Heart right ventricle (tissue), 16 donors: ENCODE results near the gene PREPL. TPM values are rescaled to one million over a fixed set of nuclear protein-coding genes. Genes with fewer than 3 reads are reported as not detected.

Experiments
- ATAC-seq, 8 donors: fragments of 200-7000 bp; cut with Tn5 transposase; one replicate each; pipeline ENCODE4 v1.9.1; 2020; ENCODE audit warnings: mild to moderate bottlenecking in 8 of 8, moderate library complexity in 8 of 8, moderate number of reproducible peaks in 1 of 8
- DNase-seq, 2 donors: peaks; one replicate each; pipeline ENCODE4 v3.0.0-alpha.2; 2020
- H3K27ac ChIP-seq, 10 donors: fragments of 200-600 bp; sonication (generic) in 2 of 10; one replicate each; pipeline versions ENCODE4 v1.5.0 to v1.8.0; 2020 to 2022; ENCODE audit warnings: mild to moderate bottlenecking in 3 of 10
- H3K27me3 ChIP-seq, 7 donors: fragments of 200-600 bp; one replicate each; pipeline ENCODE4 v1.8.0; 2021 to 2022; ENCODE audit warnings: mild to moderate bottlenecking in 2 of 7
- H3K36me3 ChIP-seq, 9 donors: fragments of 200-600 bp; sonication (generic) in 1 of 9; one replicate each; pipeline versions ENCODE4 v1.5.0 to v1.8.0; 2020 to 2022; ENCODE audit warnings: mild to moderate bottlenecking in 2 of 9
- H3K4me1 ChIP-seq, 9 donors: fragments of 200-600 bp; sonication (generic) in 1 of 9; one replicate each; pipeline versions ENCODE4 v1.5.0 to v1.8.0; 2020 to 2022; ENCODE audit warnings: mild to moderate bottlenecking in 4 of 9
- H3K4me3 ChIP-seq, 10 donors: fragments of 200-600 bp; sonication (generic) in 2 of 10; one replicate each; pipeline versions ENCODE4 v1.5.0 to v1.8.0; 2020 to 2022; ENCODE audit warnings: mild to moderate bottlenecking in 7 of 10, moderate library complexity in 2 of 10
- H3K9me3 ChIP-seq, 11 donors: fragments of 200-600 bp in 10 of 11; sonication (generic) in 2 of 11; one replicate each; pipeline versions ENCODE4 v1.5.0 to v1.8.0; 2013 to 2022; ENCODE audit warnings: mild to moderate bottlenecking in 2 of 11, control low read depth in 1 of 11, moderate library complexity in 1 of 11
- WGBS, 2 donors: extraction: QIAGEN DNeasy Blood & Tissue Kit; methylation state at CpG; one replicate each; pipeline ENCODE4 v1.1.7; 2013; ENCODE audit warnings: inconsistent platforms in 1 of 2; 5-methylcytosine and 5-hydroxymethylcytosine counted together
- intact Hi-C, 10 donors: fragments of 100-400 bp; cut with DNase I; formaldehyde crosslinking; loops; one replicate each; pipeline versions ENCODE4 v1.11.1 to v1.14.2; 2022
- polyA plus RNA-seq, 2 donors: library from polyadenylated mRNA; stranded (reverse); fragments of 200-250 nt; gene quantifications; one replicate each; pipeline ENCODE4 v1.2.3, GENCODE V29; 2013
- total RNA-seq, 10 donors: library from RNA; stranded (reverse); fragmentation: NEBNext Ultra II Directional in 3 of 10; extraction: Animal tissue kit (Norgen Biotek cat#: 25700) in 3 of 10; gene quantifications; one replicate each; pipeline versions ENCODE4 v1.2.1 to v1.2.4, GENCODE V29; 2021 to 2023
- TF ChIP-seq, protein P1 (sequence below), 9 donors: fragments of 200-600 bp; sonication (generic) in 2 of 9; IDR thresholded peaks; one replicate each; pipeline versions ENCODE4 v1.5.0 to v1.8.0; 2021 to 2022; ENCODE audit warnings: antibody characterized with exemption in 9 of 9, mild to moderate bottlenecking in 5 of 9, moderate library complexity in 1 of 9
- donor health status: Arrhythmogenic right ventricular cardiomyopathy.
- donor health status: ischemic (EF 13 %, LVEDD 7.1; RV severe dilation, severe dysfunction).
- donor health status: healthy with polysubstance abuse.
- donor health status: DM: no; HTN: yes; CAD: no.
- donor health status: DM: no; HTN: no; CAD: no.
- donor health status: ischemic (EF 25% LVEDD 6.9; RV normal size, moderate dysfunction).
- donor health status: ischemic (EF 25% LVEDD 5.7; RV mildly dilated, moderate dysfunction).
- donor health status: healthy.
- donor health status: DM: yes; HTN: yes; CAD: no.
- donor health status: Ischemic cardiomyopathy.
- donor health status: ischemic (EF 35%, LVEDD 5.7; RV mildly dilated, moderate dysfunction).
- donor health status: nonischemic (EF 11% LVEDD 7.7; RV severe dilation, severe dysfunction).
- donor health status: DM: yes; HTN: yes; CAD: no.
- donor health status: PGD.
- donor health status: ischemic (EF 29% LVEDD 5.4; RV normal size, mild dysfunction).
- donor health status: nonischemic (EF 23%, LVEDD 6.1; RV moderate dilation, normal function).

The PREPL gene
- total and polyA plus RNA-seq, 12 donors: 8.5 to 132 (median 90.9) TPM

DNA sequence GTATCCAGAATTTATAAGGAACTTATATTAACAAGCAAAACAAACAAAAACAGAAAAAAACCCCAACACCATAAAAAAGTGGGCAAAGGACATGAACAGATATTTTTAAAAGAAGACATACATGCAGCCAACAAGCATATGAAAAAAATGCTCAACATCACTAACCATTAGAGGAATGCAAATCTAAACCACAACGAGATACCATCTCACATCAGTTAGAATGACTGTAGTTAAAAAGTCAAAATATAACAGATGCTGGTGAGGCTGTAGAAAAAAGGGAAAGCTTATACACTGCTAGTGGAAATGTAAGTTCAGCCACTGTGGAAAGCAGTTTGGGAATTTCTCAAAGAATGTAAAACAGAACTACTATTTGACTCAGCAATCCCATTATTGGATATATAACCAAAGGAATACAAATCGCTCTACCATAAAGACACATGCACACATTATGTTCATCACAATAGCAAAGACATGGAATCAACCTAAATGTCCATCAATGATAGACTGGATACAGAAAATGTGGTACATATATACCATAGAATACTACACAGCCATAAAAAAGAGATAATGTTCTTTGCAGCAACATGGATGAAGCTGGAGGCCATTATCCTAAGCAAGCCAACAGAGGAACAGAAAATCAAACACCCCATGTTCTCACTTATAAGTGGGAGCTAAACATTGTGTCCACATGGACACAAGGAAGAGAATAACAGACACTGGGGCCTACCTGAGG, 25.3 kb downstream of the PREPL start:
- 93 to 94% methylated on average over 2 of the region's 2 CpGs for WGBS, 2 donors
- intact Hi-C loops: no loop called here

DNA sequence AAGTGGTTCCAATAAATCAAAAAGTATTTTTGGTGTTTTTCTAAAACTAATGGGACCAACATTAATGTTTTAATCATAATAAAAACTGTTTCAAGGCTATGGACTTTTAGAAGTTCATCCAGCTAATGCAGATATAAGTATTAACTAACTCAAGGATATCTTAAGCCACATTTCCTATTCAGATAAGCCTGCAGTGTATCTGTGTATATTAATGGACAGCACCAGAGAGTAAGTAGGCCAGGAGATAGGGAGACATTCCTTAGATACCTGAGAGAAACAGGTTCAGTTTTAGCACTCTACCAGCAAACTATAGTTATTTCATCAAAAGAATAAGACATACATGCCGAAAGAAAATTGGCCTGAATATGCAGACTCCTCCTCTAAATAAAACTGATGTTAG, 27.3 kb downstream of the PREPL start:
- no peak overlapping the region for H3K4me3 ChIP-seq
- TF ChIP-seq, protein P1, sequence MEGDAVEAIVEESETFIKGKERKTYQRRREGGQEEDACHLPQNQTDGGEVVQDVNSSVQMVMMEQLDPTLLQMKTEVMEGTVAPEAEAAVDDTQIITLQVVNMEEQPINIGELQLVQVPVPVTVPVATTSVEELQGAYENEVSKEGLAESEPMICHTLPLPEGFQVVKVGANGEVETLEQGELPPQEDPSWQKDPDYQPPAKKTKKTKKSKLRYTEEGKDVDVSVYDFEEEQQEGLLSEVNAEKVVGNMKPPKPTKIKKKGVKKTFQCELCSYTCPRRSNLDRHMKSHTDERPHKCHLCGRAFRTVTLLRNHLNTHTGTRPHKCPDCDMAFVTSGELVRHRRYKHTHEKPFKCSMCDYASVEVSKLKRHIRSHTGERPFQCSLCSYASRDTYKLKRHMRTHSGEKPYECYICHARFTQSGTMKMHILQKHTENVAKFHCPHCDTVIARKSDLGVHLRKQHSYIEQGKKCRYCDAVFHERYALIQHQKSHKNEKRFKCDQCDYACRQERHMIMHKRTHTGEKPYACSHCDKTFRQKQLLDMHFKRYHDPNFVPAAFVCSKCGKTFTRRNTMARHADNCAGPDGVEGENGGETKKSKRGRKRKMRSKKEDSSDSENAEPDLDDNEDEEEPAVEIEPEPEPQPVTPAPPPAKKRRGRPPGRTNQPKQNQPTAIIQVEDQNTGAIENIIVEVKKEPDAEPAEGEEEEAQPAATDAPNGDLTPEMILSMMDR (IDR thresholded peaks at IDR 0.05): no peak
- H3K9me3 ChIP-seq: no peaks in the 10 kb centered on the region
- peaks cover 0 to 100% (median 42%) of the 10 kb centered on the region in 9 donors for H3K36me3 ChIP-seq
- H3K27ac ChIP-seq: peak overlapping the region in 1 of 10 donors; percentile 8
- peaks cover 0 to 13% (median 0%) of the 10 kb centered on the region in 9 donors for H3K4me1 ChIP-seq
- intact Hi-C loops: no loop called here
- 41 to 55% methylated on average over 1 of the region's 1 CpG for WGBS, 2 donors
- H3K27me3 ChIP-seq: no peaks in the 10 kb centered on the region
- no peak for ATAC-seq
- DNase-seq: no peak

More for the DNA sequence above, 25.3 kb downstream of the PREPL start:
- DNase-seq: no peak
- H3K4me3 ChIP-seq: no peak overlapping the region
- H3K27me3 ChIP-seq: no peaks in the 10 kb centered on the region
- H3K36me3 ChIP-seq: peaks cover 0 to 100% (median 49%) of the 10 kb centered on the region in 9 donors
- H3K27ac ChIP-seq: no peak overlapping the region
- peaks cover 0 to 13% (median 0%) of the 10 kb centered on the region in 9 donors for H3K4me1 ChIP-seq
- H3K9me3 ChIP-seq: no peaks in the 10 kb centered on the region
- no peak for ATAC-seq
- TF ChIP-seq, protein P1 (IDR thresholded peaks at IDR 0.05): no peak

DNA sequence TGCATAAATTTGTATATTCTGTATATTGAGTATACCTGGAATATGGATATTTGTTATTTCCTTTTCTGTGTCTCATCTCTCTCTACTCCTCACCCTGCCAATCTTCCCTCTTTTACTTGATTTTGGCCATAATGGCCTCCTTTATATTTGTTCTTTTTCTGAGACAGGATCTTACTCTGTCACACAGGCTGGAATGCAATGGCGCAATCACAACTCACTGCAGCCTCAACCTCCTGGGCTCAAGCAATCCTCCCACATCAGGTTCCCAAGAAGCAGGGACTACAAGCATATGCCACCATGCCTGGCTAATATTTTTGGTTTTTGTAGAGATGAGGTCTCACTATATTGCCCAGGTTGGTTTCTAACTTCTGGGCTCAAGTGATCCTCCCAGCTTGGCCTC, 30.5 kb downstream of the PREPL start:
- intact Hi-C loops: no loop called here
- Histone ChIP-seq H3K4me1 (peaks cover 0 to 19% (median 3%) of the 10 kb centered on the region in 9 donors), H3K4me3 (no peak overlapping the region), H3K36me3 (peaks cover 0 to 100% (median 30%) of the 10 kb centered on the region in 9 donors), H3K27ac (no peak overlapping the region), H3K9me3 (no peaks in the 10 kb centered on the region), H3K27me3 (no peaks in the 10 kb centered on the region)
- DNase-seq (no peak), ATAC-seq (no peak)
- TF ChIP-seq, protein P1 (IDR thresholded peaks at IDR 0.05): no peak
- 93 to 100% methylated on average over 1 of the region's 1 CpG for WGBS, 2 donors

DNA sequence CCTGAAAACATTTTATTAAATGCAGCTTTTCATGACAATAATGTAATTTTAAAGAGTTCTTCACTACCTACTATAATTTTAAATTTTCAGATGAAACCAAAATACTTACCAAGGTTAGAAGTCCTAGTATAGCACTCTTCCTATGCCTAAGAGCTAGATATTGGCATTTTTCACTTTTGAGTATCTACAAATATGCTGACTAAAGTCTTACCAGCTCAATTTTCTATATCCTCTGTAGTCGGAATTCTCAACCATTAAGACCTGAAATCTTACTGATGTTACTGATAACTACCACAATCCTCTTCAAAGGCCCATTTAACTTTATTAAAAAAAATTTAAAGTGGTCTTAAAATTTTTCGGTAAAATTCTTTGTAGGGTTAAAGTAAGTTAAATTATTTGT, 32.0 kb downstream of the PREPL start:
- Histone ChIP-seq H3K27me3 (no peaks in the 10 kb centered on the region), H3K4me3 (no peak overlapping the region), H3K36me3 (peaks cover 0 to 100% (median 30%) of the 10 kb centered on the region in 9 donors), H3K9me3 (no peaks in the 10 kb centered on the region), H3K27ac (no peak overlapping the region), H3K4me1 (peaks cover 0 to 32% (median 8%) of the 10 kb centered on the region in 9 donors)
- DNase-seq (no peak), ATAC-seq (no peak)
- TF ChIP-seq, protein P1 (IDR thresholded peaks at IDR 0.05): no peak
- intact Hi-C loops: no loop called here
- 96 to 98% methylated on average over 2 of the region's 2 CpGs for WGBS, 2 donors
